Measurements from ENCODE around the gene CBARP. TPM values are rescaled to one million over a fixed set of nuclear protein-coding genes. Genes with fewer than 3 reads are reported as not detected.

The CBARP gene
- total RNA-seq, 1 experiment from 2014 or later: 28.4 TPM

- no peak overlapping the region for H2BK20ac ChIP-seq (ENCODE audit: low read depth, low read length, poor library complexity, severe bottlenecking)
- no peaks in the 10 kb centered on the region for H4K20me1 ChIP-seq (ENCODE audit: control insufficient read depth, insufficient read depth, insufficient read length)
- Mint-ChIP-seq H3K4me3 (no peak overlapping the region), H3K27me3 (ENCODE audit: low read depth) (no peaks in the 10 kb centered on the region), H3K27ac (no peak overlapping the region), H3K4me1 (no peaks in the 10 kb centered on the region), H3K36me3 (ENCODE audit: insufficient read depth in 1 of 3, low read depth in 3 of 3) (peaks cover 2 to 14% (median 7%) of the 10 kb centered on the region in 3 experiments; a peak in 6 of 7 replicates), H3K9me3 (no peaks in the 10 kb centered on the region)
- H3K79me1 ChIP-seq (ENCODE audit: insufficient read depth, low read depth, low read length, poor library complexity, severe bottlenecking): no peaks in the 10 kb centered on the region
- no peaks in the 10 kb centered on the region for H3K4me1 ChIP-seq (ENCODE audit: insufficient read depth, low read length)
- WGBS (ENCODE audit: extremely low coverage, insufficient read length, low lambda C conversion rate): no CpG with 5 or more reads among the region's 16 CpGs
- no peak for TF ChIP-seq CTCF (conservative IDR thresholded peaks at IDR 0.05)
- no peak overlapping the region for H3K23ac ChIP-seq (ENCODE audit: insufficient read length, low read depth, low read length)
- no peak overlapping the region for H3K4me2 ChIP-seq (ENCODE audit: insufficient read depth, insufficient read length, low read length)
- H3T11ph ChIP-seq (ENCODE audit: low read length): no peak overlapping the region
- H2BK12ac ChIP-seq (ENCODE audit: insufficient read length, low read depth, low read length): no peak overlapping the region
- H3K9ac ChIP-seq (ENCODE audit: extremely low read depth, insufficient read length, low read length): no peak overlapping the region
- H4K8ac ChIP-seq (replicated peaks; ENCODE audit: insufficient read length, low read depth, low read length): no peak overlapping the region
- H2BK120ac ChIP-seq (ENCODE audit: low read depth, low read length, poor library complexity, severe bottlenecking): no peak overlapping the region
- H2BK5ac ChIP-seq (ENCODE audit: insufficient read length, low read length): no peak overlapping the region
- no peaks in the 10 kb centered on the region for H3K27me3 ChIP-seq (ENCODE audit: insufficient read depth, low read length)
- H2BK15ac ChIP-seq (ENCODE audit: low read depth, low read length): no peak overlapping the region
- H2AFZ ChIP-seq (ENCODE audit: low read length): no peak overlapping the region
- H3K56ac ChIP-seq (ENCODE audit: insufficient read length, low read depth, low read length): no peak overlapping the region
- no peak overlapping the region for H3K27ac ChIP-seq (ENCODE audit: insufficient read length, low read depth, low read length)
- no peak overlapping the region for H3K18ac ChIP-seq (ENCODE audit: insufficient read length, low read depth, low read length)
- no peaks in the 10 kb centered on the region for H3K79me2 ChIP-seq (ENCODE audit: insufficient read depth, low read length)
- H3K9me3 ChIP-seq (ENCODE audit: control insufficient read depth, low read depth, low read length): no peaks in the 10 kb centered on the region
- no peak overlapping the region for H4K91ac ChIP-seq (ENCODE audit: insufficient read length, low read depth, low read length)
- no peak overlapping the region for H3K14ac ChIP-seq (ENCODE audit: insufficient read depth, low read length)
- H3K4ac ChIP-seq (ENCODE audit: low read depth, low read length): no peak overlapping the region
- no peak overlapping the region for H4K5ac ChIP-seq (ENCODE audit: insufficient read length, low read depth, low read length)
- no peak for DNase-seq
- H3K23me2 ChIP-seq (ENCODE audit: insufficient read length, low read depth, low read length, poor library complexity, severe bottlenecking): no peaks in the 10 kb centered on the region
- H2AK5ac ChIP-seq (ENCODE audit: insufficient read length, low read length): no peak overlapping the region
These were observed 13.0 kb downstream of the CBARP start for GRCh38 chr19:1224847-1225246.

Measured in H9 (cell line).